Measurements from ENCODE around the gene GPD2.

The GPD2 gene

DNA sequence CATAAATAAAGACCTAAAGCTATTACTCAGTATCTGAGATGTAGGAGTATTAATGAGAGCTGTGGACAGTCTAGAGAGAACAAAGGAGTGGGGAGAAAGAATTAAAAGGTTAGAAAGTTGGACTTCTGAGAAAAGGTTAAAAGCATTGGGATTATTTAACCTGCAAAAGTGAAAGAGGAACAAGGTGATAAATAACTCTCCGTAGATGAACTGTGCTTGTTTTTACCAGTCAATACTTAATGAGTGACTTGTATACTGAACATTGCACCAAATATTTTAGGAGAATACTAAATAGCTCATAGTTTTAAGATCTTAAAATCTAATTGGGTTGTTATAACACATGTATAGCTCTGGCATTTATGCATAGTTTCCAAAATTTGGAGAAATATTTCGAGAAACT, 137.5 kb downstream of the GPD2 start:
- H3K9me3 ChIP-seq (ENCODE audit: severe bottlenecking) = no peaks in the 10 kb centered on the region

DNA sequence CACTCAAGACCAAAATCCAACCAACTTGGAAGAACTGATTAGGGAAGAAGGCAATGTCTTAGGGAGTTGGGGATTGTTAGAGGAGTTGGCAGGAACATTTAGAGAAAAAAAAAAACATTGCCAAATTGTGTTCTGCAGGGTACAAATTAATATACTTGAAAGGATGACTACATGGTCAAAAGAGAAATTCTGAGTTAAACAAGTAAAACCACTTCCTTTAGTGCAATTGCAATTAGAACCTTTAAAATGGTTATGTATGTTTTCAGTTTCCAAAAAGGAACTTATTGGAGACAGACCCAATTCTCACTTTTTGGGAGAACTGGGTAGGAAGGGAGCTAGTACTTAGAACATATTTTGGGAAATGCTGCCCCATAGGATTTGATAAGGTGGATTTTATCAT, 137.9 kb downstream of the GPD2 start:
- TF ChIP-seq, protein P1, sequence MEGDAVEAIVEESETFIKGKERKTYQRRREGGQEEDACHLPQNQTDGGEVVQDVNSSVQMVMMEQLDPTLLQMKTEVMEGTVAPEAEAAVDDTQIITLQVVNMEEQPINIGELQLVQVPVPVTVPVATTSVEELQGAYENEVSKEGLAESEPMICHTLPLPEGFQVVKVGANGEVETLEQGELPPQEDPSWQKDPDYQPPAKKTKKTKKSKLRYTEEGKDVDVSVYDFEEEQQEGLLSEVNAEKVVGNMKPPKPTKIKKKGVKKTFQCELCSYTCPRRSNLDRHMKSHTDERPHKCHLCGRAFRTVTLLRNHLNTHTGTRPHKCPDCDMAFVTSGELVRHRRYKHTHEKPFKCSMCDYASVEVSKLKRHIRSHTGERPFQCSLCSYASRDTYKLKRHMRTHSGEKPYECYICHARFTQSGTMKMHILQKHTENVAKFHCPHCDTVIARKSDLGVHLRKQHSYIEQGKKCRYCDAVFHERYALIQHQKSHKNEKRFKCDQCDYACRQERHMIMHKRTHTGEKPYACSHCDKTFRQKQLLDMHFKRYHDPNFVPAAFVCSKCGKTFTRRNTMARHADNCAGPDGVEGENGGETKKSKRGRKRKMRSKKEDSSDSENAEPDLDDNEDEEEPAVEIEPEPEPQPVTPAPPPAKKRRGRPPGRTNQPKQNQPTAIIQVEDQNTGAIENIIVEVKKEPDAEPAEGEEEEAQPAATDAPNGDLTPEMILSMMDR (IDR thresholded peaks at IDR 0.05; ENCODE audit: low read depth, low read length) = no peak
- Histone ChIP-seq H3K36me3 (peaks cover 13% of the 10 kb centered on the region), H3K27me3 (ENCODE audit: insufficient read depth, low read depth, severe bottlenecking) (no peaks in the 10 kb centered on the region), H3K27ac (no peak overlapping the region), H3K9me3 (ENCODE audit: severe bottlenecking) (no peaks in the 10 kb centered on the region), H3K4me3 (ENCODE audit: low read depth, low read length) (no peak overlapping the region)
- DNase-seq = no peak

More for the DNA sequence above, 137.5 kb downstream of the GPD2 start:
- H3K4me3 ChIP-seq (ENCODE audit: low read depth, low read length) = no peak overlapping the region
- no peak overlapping the region for H3K27ac ChIP-seq
- no peak for DNase-seq
- TF ChIP-seq, protein P1 (IDR thresholded peaks at IDR 0.05; ENCODE audit: low read depth, low read length) = no peak
- peaks cover 13% of the 10 kb centered on the region for H3K36me3 ChIP-seq
- H3K27me3 ChIP-seq (ENCODE audit: insufficient read depth, low read depth, severe bottlenecking) = no peaks in the 10 kb centered on the region

DNA sequence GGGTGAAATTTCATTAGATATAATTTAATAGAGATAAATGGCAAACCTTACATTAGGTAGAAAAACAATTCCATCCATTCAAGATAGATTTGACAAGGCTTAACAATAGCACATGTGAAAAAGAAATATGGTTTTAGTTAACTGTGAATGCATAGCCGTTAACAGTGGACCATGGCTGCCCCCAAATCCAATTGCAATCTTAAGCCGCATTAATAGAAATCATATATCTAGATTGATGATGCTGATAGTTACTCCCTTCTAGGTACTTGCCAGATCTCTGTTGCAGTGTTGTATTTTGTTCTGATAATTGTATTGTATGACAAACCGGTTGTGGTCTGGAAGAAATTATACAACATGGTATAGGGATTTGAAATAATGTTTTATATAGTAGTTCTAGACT, 139.8 kb downstream of the GPD2 start:
- no peak overlapping the region for H3K4me3 ChIP-seq (ENCODE audit: low read depth, low read length)
- no peak for DNase-seq
- no peaks in the 10 kb centered on the region for H3K9me3 ChIP-seq (ENCODE audit: severe bottlenecking)
- TF ChIP-seq, protein P1 (IDR thresholded peaks at IDR 0.05; ENCODE audit: low read depth, low read length) = no peak
- peaks cover 11% of the 10 kb centered on the region for H3K36me3 ChIP-seq
- H3K27ac ChIP-seq = no peak overlapping the region
- H3K27me3 ChIP-seq (ENCODE audit: insufficient read depth, low read depth, severe bottlenecking) = no peaks in the 10 kb centered on the region

DNA sequence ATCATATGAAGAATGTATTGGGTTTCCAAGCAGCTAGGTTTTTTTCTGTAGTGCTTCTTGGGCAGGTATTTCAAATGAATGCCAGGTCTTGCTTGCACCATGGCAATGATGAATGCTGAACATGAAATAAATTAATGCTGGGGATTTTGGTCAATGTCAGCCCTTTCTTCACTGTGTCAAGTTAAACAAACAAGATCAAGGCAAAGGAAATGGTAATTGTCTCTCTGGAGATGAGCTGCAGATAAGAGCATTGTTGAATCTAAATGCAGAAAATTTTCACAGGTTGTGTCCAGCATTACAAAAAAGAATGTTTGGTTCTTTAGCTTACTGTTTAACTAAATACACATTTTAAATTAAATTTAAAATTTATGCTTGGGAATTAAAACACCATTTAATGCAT, 144.3 kb downstream of the GPD2 start:
- no peak for DNase-seq
- TF ChIP-seq, protein P1 (IDR thresholded peaks at IDR 0.05; ENCODE audit: low read depth, low read length) = no peak
- Histone ChIP-seq H3K27ac (no peak overlapping the region), H3K36me3 (peaks cover 9% of the 10 kb centered on the region), H3K27me3 (ENCODE audit: insufficient read depth, low read depth, severe bottlenecking) (no peaks in the 10 kb centered on the region), H3K9me3 (ENCODE audit: severe bottlenecking) (no peaks in the 10 kb centered on the region), H3K4me3 (ENCODE audit: low read depth, low read length) (no peak overlapping the region)

DNA sequence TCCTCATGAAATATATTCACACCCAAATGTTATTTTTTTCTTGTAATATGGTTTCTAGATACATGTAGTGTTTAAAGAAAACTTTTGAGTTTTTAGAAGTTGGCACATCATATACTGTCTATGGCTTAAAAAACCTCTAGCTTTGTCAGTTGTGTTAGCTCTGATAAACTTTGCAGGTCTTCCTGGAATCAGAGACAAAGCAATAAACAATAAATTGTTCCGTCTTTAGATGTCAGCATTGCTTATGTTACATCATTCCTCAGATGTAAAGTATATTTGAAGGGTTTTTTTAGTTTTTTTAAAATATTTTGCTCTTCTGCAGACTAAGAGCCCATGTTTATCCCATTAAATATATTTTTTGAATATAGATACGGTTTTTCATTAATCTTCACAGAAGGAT, 145.1 kb downstream of the GPD2 start:
- peaks cover 9% of the 10 kb centered on the region for H3K36me3 ChIP-seq
- TF ChIP-seq, protein P1 (IDR thresholded peaks at IDR 0.05; ENCODE audit: low read depth, low read length) = no peak
- no peak overlapping the region for H3K27ac ChIP-seq
- no peaks in the 10 kb centered on the region for H3K27me3 ChIP-seq (ENCODE audit: insufficient read depth, low read depth, severe bottlenecking)
- no peaks in the 10 kb centered on the region for H3K9me3 ChIP-seq (ENCODE audit: severe bottlenecking)
- H3K4me3 ChIP-seq (ENCODE audit: low read depth, low read length) = no peak overlapping the region
- DNase-seq = no peak

DNA sequence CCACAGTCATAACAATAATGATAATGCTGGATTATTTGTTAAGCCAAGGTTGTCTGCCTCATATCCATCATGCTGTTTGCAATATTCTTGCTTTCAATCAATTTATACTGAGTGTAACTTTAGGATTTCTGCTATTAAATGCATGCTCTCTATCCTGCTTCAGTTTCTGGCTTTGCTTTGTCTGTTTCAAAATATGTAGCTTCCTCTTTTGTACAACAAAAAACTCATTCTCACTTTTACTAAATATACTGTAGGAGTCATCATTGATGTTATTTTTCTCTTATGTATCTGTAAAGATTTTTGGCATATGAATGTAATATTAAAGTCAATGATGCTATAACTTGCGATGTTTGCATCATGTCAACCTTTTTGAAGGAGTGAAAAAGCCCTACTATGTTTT, 149.3 kb downstream of the GPD2 start:
- no peak for DNase-seq
- TF ChIP-seq, protein P1 (IDR thresholded peaks at IDR 0.05; ENCODE audit: low read depth, low read length) = no peak

More for the DNA sequence above, 149.3 kb downstream of the GPD2 start:
- H3K27me3 ChIP-seq (ENCODE audit: insufficient read depth, low read depth, severe bottlenecking) = no peaks in the 10 kb centered on the region
- peaks cover 5% of the 10 kb centered on the region for H3K36me3 ChIP-seq
- no peaks in the 10 kb centered on the region for H3K9me3 ChIP-seq (ENCODE audit: severe bottlenecking)
- H3K4me3 ChIP-seq (ENCODE audit: low read depth, low read length) = no peak overlapping the region
- H3K27ac ChIP-seq = no peak overlapping the region

All from WERI-Rb-1 (cell line).